DND-41 (cell line): Measurements from ENCODE around the gene CLASP1.

Experiments
- EZH2 ChIP-seq: IDR thresholded peaks from 3 replicates; pipeline ENCODE4 v1.6.1; 2012; ENCODE audit warnings: borderline replicate concordance, low read depth, mild to moderate bottlenecking, moderate library complexity, low read length, inconsistent platforms; ENCODE audit not compliant: severe bottlenecking
- TF ChIP-seq, protein P1 (sequence below): IDR thresholded peaks from 2 replicates; pipeline ENCODE4 v1.5.1; 2012; ENCODE audit warnings: borderline replicate concordance, low read length, moderate library complexity, mild to moderate bottlenecking; ENCODE audit not compliant: poor library complexity, severe bottlenecking; ENCODE audit errors: extremely low read depth

DNA sequence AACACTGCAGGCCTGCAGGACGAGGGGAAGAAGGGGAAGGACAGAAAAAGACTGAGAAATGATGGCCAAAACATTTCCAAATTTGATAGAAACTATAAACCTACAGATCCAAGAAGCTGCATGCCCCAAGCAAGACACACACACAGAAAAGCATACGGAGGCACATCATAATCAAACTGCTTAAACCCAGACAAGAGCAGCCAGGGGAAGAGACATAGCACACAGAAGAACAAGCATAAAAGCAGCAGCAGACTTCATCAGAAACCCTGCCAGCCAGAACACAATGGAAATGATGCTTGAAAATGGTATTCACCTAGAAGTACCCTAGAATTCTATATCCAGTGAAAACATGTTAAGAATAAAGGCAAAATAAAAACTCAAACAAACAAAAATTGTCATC lies 175.8 kb downstream of the CLASP1 start:
- TF ChIP-seq, protein P1, sequence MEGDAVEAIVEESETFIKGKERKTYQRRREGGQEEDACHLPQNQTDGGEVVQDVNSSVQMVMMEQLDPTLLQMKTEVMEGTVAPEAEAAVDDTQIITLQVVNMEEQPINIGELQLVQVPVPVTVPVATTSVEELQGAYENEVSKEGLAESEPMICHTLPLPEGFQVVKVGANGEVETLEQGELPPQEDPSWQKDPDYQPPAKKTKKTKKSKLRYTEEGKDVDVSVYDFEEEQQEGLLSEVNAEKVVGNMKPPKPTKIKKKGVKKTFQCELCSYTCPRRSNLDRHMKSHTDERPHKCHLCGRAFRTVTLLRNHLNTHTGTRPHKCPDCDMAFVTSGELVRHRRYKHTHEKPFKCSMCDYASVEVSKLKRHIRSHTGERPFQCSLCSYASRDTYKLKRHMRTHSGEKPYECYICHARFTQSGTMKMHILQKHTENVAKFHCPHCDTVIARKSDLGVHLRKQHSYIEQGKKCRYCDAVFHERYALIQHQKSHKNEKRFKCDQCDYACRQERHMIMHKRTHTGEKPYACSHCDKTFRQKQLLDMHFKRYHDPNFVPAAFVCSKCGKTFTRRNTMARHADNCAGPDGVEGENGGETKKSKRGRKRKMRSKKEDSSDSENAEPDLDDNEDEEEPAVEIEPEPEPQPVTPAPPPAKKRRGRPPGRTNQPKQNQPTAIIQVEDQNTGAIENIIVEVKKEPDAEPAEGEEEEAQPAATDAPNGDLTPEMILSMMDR: no peak
- TF ChIP-seq EZH2: no peak
